ENCODE data around the gene FUT7. TPM values are rescaled to one million over a fixed set of nuclear protein-coding genes. Genes with fewer than 3 reads are reported as not detected.

The FUT7 gene
- total RNA-seq, 3 donors from 2014 or later (not counting 1 experiment from before 2014, with no cell fraction given), result 0.99 to 5.1 (median 3.9) TPM

GRCh38 chr9:137044037-137044436 is 12.1 kb upstream of the FUT7 start:
- H3K9me3 Mint-ChIP-seq, result no peaks in the 10 kb centered on the region
- H3K36me3 Mint-ChIP-seq, result no peaks in the 10 kb centered on the region
- peaks cover 5 to 7% of the 10 kb centered on the region in 2 donors for H3K4me1 Mint-ChIP-seq
- H3K27me3 Mint-ChIP-seq (ENCODE audit: low read depth in 2 of 2), result peaks cover 8 to 23% of the 10 kb centered on the region in 2 donors
- peaks cover 56% of the 10 kb centered on the region for H3K27me3 ChIP-seq (ENCODE audit: control insufficient read depth, insufficient read depth, low read length)
- H3K36me3 ChIP-seq (ENCODE audit: control insufficient read depth, insufficient read depth, low read length), result no peaks in the 10 kb centered on the region
- H3K27ac ChIP-seq (ENCODE audit: low read length), result no peak overlapping the region
- H3K27ac Mint-ChIP-seq, result no peak overlapping the region
- DNase-seq (no peak), ATAC-seq (no peak)
- TF ChIP-seq, protein P1, sequence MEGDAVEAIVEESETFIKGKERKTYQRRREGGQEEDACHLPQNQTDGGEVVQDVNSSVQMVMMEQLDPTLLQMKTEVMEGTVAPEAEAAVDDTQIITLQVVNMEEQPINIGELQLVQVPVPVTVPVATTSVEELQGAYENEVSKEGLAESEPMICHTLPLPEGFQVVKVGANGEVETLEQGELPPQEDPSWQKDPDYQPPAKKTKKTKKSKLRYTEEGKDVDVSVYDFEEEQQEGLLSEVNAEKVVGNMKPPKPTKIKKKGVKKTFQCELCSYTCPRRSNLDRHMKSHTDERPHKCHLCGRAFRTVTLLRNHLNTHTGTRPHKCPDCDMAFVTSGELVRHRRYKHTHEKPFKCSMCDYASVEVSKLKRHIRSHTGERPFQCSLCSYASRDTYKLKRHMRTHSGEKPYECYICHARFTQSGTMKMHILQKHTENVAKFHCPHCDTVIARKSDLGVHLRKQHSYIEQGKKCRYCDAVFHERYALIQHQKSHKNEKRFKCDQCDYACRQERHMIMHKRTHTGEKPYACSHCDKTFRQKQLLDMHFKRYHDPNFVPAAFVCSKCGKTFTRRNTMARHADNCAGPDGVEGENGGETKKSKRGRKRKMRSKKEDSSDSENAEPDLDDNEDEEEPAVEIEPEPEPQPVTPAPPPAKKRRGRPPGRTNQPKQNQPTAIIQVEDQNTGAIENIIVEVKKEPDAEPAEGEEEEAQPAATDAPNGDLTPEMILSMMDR (IDR thresholded peaks at IDR 0.05), result no peak
- H3K4me3 ChIP-seq (ENCODE audit: low read length), result no peak overlapping the region
- H3K9me3 ChIP-seq (ENCODE audit: control insufficient read depth, insufficient read depth, low read length), result no peaks in the 10 kb centered on the region
- 62% methylated on average over 12 of the region's 12 CpGs for WGBS (ENCODE audit: insufficient coverage)
- intact Hi-C loops (cut with micrococcal nuclease), result no loop called here
- H3K4me1 ChIP-seq (ENCODE audit: control insufficient read depth, insufficient read depth, low read length), result peaks cover 37% of the 10 kb centered on the region
- H3K4me3 Mint-ChIP-seq, result no peak overlapping the region

GRCh38 chr9:137042751-137043727 is 11.2 kb upstream of the FUT7 start:
- Histone ChIP-seq H3K4me3 (ENCODE audit: low read length) (no peak overlapping the region), H3K36me3 (ENCODE audit: control insufficient read depth, insufficient read depth, low read length) (no peaks in the 10 kb centered on the region), H3K27me3 (ENCODE audit: control insufficient read depth, insufficient read depth, low read length) (peaks cover 48% of the 10 kb centered on the region), H3K4me1 (ENCODE audit: control insufficient read depth, insufficient read depth, low read length) (peaks cover 37% of the 10 kb centered on the region), H3K27ac (ENCODE audit: low read length) (no peak overlapping the region), H3K9me3 (ENCODE audit: control insufficient read depth, insufficient read depth, low read length) (no peaks in the 10 kb centered on the region)
- WGBS (ENCODE audit: insufficient coverage), result 87% methylated on average over 36 of the region's 36 CpGs
- H3K4me3 Mint-ChIP-seq, result no peak overlapping the region
- H3K36me3 Mint-ChIP-seq, result no peaks in the 10 kb centered on the region
- intact Hi-C loops (cut with micrococcal nuclease), result no loop called here
- TF ChIP-seq, protein P1 (IDR thresholded peaks at IDR 0.05), result no peak
- H3K4me1 Mint-ChIP-seq, result peaks cover 5 to 7% of the 10 kb centered on the region in 2 donors
- no peak for ATAC-seq
- DNase-seq, result no peak
- H3K27ac Mint-ChIP-seq, result no peak overlapping the region
- H3K27me3 Mint-ChIP-seq (ENCODE audit: low read depth in 2 of 2), result peaks cover 8 to 22% of the 10 kb centered on the region in 2 donors
- H3K9me3 Mint-ChIP-seq, result no peaks in the 10 kb centered on the region

DNA sequence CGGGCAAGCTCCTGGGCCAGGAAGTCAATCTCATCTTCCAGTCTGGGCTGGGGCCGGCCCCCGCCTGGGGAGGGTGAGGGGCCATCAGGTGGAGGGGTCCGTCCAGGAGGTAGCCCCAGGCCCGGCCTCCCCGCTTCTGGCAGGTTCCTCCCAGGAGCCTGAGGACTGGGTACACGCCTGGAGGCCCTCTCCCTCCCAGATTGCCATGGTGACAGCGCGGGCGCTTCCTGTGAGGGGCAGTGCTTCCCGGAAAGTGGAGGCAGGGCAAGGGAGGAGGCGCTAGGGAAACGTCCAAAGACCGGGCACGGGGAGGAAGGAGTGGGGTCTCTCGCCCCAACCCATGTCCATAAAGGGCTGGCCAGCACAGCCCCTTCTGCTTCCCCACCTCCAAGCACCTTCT is 9.2 kb upstream of the FUT7 start:
- no peak overlapping the region for H3K27ac ChIP-seq (ENCODE audit: low read length)
- no peaks in the 10 kb centered on the region for H3K9me3 ChIP-seq (ENCODE audit: control insufficient read depth, insufficient read depth, low read length)
- H3K4me3 ChIP-seq (ENCODE audit: low read length), result no peak overlapping the region
- TF ChIP-seq, protein P1 (IDR thresholded peaks at IDR 0.05), result no peak
- H3K4me3 Mint-ChIP-seq, result no peak overlapping the region
- H3K9me3 Mint-ChIP-seq, result no peaks in the 10 kb centered on the region
- H3K36me3 Mint-ChIP-seq, result no peaks in the 10 kb centered on the region
- peaks cover 27% of the 10 kb centered on the region for H3K4me1 ChIP-seq (ENCODE audit: control insufficient read depth, insufficient read depth, low read length)
- intact Hi-C loops (cut with micrococcal nuclease), result no loop called here
- peaks cover 29% of the 10 kb centered on the region for H3K27me3 ChIP-seq (ENCODE audit: control insufficient read depth, insufficient read depth, low read length)
- H3K36me3 ChIP-seq (ENCODE audit: control insufficient read depth, insufficient read depth, low read length), result no peaks in the 10 kb centered on the region
- peaks cover 0 to 7% of the 10 kb centered on the region in 2 donors for H3K4me1 Mint-ChIP-seq
- 68% methylated on average over 16 of the region's 16 CpGs for WGBS (ENCODE audit: insufficient coverage)
- no peak overlapping the region for H3K27ac Mint-ChIP-seq
- DNase-seq (no peak), ATAC-seq (no peak)
- peaks cover 8 to 9% of the 10 kb centered on the region in 2 donors for H3K27me3 Mint-ChIP-seq (ENCODE audit: low read depth in 2 of 2)

Data from natural killer cell (primary cell).